Fibroblast of mammary gland (primary cell): ENCODE results near the gene OOSP4B.
"Not testable (repeated sequence)": the region's sequence is repeated elsewhere in the genome, so short reads cannot be mapped to it uniquely, and the experiment has no call there.

Source experiments
- DNase-seq: peaks from one replicate; pipeline ENCODE4 v3.0.0-alpha.2; 2010; ENCODE audit warnings: low read depth
- H3K4me3 ChIP-seq: 2 replicates; pipeline ENCODE4 v1.5.1; 2011; ENCODE audit warnings: low read depth, mild to moderate bottlenecking, low read length, moderate library complexity; ENCODE audit not compliant: control insufficient read depth
- TF ChIP-seq, protein P1 (sequence below): conservative IDR thresholded peaks from 2 replicates; pipeline ENCODE4 v1.5.1; 2011; ENCODE audit warnings: low read depth, low read length, inconsistent platforms; ENCODE audit not compliant: control insufficient read depth, insufficient read depth

The OOSP4B gene

DNA sequence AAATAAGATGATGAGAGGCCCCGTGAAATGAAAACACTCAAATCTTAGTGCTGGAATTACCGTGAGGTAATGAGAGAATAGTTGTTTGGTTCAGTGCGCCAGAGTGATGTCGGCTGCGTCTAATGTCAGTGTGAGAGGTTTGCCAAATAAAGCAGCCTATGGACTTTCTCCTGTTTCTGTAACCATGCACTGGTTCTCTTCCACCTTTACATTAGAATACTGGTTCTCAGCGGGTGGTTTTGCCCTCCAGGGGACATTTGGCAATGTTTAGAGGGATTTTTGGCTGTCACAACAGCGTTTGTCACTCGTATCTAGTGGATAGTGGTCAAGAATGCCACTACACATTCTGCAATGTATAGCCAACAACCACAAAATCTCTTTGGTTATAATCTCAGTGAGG lies 1.1 kb downstream of the OOSP4B start:
- no peak overlapping the region for H3K4me3 ChIP-seq
- no peak for DNase-seq
- TF ChIP-seq, protein P1, sequence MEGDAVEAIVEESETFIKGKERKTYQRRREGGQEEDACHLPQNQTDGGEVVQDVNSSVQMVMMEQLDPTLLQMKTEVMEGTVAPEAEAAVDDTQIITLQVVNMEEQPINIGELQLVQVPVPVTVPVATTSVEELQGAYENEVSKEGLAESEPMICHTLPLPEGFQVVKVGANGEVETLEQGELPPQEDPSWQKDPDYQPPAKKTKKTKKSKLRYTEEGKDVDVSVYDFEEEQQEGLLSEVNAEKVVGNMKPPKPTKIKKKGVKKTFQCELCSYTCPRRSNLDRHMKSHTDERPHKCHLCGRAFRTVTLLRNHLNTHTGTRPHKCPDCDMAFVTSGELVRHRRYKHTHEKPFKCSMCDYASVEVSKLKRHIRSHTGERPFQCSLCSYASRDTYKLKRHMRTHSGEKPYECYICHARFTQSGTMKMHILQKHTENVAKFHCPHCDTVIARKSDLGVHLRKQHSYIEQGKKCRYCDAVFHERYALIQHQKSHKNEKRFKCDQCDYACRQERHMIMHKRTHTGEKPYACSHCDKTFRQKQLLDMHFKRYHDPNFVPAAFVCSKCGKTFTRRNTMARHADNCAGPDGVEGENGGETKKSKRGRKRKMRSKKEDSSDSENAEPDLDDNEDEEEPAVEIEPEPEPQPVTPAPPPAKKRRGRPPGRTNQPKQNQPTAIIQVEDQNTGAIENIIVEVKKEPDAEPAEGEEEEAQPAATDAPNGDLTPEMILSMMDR, result no peak

- H3K4me3 ChIP-seq, DNase-seq: not testable (repeated sequence)
Measured at GRCh38 chr11:60020376-60020775, 3.4 kb downstream of the OOSP4B start.

DNA sequence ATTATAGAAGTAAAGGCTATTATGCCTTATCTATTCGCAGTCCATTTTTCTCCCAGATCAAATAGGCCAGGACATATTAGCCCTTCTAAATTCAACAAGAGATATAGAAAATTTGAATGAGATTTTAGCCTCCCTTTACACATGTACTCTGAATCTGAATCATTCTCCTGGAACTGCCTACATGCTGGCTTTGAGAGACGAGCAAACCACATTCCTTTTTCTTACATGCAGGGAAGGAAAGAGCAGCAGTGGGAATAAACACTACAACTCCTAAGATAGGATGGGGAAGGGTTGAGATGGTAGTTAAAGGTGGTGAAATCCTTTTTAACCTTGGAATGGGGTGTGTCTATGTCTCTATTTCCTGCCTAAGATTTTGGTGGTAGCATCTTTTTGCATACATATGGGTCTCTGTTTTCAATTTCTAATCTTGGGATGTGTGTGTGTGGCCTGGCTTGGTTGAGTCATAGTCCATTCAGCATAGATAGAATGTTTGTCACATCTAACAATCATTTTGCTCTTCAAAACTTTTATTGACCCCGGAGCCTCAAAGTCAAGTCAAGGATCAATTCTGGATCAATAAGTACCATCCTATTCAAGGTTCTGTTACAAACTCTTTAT lies 12.1 kb downstream of the OOSP4B start:
- DNase-seq, result no peak
- no peak overlapping the region for H3K4me3 ChIP-seq
- TF ChIP-seq, protein P1, result no peak

DNA sequence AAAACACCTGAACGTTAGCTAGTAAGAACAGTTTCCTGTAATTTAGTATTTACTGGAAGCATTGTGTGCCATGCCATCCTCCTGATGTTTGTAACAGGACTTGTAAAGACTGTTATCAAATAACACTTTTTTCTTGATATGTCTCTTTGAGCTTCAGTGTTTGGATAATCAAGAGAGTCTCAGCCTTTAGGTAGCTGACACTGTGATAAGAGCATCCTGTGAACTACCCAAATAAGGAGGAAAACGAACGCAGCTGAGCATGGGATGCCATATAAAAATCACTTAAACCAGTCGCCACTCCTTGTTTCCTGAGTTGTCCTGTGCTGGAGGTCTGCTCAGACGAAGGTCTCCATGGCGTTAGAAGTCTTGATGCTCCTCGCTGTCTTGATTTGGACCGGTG lies 23.1 kb downstream of the OOSP4B start, which contains the start of gene OOSP2:
OOSP2 (plus strand) TSS at position 301 of the 400 bp plus-strand sequence; CDS start at position 352, 51 bp downstream.
- DNase-seq, result no peak
- H3K4me3 ChIP-seq, result no peak within 1 kb of the TSS
- TF ChIP-seq, protein P1, result no peak

DNA sequence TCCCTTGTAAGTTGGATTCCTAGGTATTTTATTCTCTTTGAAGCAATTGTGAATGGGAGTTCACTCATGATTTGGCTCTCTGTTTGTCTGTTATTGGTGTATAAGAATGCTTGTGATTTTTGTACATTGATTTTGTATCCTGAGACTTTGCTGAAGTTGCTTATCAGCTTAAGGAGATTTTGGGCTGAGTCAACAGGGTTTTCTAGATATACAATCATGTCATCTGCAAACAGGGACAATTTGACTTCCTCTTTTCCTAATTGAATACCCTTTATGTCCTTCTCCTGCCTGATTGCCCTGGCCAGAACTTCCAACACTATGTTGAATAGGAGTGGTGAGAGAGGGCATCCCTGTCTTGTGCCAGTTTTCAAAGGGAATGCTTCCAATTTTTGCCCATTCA lies 33.4 kb downstream of the OOSP4B start:
- DNase-seq, H3K4me3 ChIP-seq: not testable (repeated sequence)

DNA sequence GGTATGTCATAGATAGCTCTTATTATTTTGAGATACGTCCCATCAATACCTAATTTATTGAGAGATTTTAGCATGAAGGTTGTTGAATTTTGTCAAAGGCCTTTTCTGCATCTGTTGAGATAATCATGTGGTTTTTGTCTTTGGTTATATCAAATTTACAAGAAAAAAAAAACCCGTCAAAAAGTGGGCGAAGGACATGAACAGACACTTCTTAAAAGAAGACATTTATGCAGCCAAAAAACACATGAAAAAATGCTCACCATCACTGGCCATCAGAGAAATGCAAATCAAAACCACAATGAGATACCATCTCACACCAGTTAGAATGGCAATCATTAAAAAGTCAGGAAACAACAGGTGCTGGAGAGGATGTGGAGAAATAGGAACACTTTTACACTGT lies 33.9 kb downstream of the OOSP4B start:
- not testable (repeated sequence) for DNase-seq, H3K4me3 ChIP-seq

DNA sequence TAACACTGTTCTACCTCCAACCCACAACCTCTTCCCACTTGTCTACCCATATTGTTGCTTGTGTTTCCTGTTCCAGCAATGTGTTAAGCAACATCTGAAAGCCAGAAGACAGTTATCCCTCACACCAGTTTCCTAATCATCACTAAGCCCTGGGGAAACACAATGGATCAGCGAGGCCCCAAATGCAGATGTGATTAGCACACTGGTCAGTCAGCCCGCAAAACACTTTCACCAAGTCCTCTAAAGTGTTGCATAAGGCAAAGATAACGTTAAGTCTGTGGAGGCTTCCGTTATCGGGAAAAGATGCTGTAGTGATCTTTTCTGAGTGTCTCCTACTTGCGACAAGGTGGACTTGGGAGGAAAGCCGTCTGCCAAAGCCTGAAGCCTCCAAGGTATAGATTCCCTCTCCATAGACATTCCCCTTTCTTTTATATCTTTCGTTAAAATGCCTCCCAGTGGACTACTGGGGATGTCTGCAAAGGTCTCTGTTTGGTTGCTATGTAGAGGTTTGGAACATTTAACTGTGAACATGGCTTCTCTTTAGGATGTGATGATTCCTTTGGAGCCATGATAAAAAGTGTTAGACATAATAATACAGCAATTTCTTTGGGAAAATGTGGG lies 39.5 kb downstream of the OOSP4B start, which contains the start of gene MS4A3:
MS4A3 (plus strand) TSS at position 317 of the 621 bp plus-strand sequence. CDS start 4,496 bp downstream, outside the sequence.
- H3K4me3 ChIP-seq, result no peak within 1 kb of the TSS
- no peak for DNase-seq
- TF ChIP-seq, protein P1, result no peak

DNA sequence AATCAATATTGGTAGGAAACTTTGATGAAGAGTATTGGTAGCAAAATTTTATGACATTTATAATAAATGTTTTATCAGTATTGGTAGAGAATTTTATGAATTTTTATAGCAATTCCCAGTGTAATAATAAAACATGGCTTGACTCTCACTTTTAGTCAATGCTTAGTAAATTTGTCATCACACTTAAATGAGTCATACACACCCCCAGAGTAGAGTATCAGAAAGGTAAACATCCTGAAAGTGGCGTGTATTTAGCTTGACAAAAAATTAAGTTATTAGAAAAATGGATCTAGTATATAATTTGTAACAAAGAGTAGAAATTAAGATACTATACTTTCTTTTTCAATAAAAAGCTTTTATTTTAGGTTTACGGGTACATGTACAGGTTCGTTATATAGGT lies 42.1 kb downstream of the OOSP4B start:
- no peak for DNase-seq
- TF ChIP-seq, protein P1, result no peak
- no peak overlapping the region for H3K4me3 ChIP-seq
